ENCODE results near the gene SRRT.

Gene SRRT

DNA sequence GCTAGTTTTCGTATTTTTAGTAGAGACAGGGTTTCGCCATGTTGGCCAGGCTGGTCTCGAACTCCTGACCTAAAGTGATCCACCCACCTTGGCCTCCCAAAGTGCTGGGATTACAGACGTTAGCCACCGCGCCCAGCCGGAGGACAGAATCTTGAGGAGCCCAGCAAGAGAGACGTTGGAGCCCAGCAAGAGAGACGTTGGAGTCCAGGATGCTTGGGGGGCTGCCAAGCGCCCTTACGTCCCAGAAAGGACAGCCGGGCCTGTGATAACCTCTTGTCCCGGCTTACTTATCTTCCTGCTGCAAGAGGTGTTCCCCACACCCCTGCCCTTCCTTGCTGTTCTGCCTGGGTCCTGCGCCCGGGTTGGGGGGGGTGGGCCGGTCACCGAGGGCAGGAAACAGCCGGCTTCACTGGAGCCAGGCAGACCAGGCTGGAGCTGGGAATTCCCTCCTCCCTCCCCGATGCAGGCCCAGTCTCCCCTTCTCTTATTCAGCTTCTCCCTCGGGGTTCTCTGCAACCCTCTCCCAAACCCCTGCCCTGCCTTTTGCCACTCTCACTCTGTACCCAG lies 45.7 kb upstream of the SRRT start:
- DNase-seq (ENCODE audit: insufficient read length, low spot score) (peak; percentile 8), FAIRE-seq (no peak)
- TF ChIP-seq, protein P1, sequence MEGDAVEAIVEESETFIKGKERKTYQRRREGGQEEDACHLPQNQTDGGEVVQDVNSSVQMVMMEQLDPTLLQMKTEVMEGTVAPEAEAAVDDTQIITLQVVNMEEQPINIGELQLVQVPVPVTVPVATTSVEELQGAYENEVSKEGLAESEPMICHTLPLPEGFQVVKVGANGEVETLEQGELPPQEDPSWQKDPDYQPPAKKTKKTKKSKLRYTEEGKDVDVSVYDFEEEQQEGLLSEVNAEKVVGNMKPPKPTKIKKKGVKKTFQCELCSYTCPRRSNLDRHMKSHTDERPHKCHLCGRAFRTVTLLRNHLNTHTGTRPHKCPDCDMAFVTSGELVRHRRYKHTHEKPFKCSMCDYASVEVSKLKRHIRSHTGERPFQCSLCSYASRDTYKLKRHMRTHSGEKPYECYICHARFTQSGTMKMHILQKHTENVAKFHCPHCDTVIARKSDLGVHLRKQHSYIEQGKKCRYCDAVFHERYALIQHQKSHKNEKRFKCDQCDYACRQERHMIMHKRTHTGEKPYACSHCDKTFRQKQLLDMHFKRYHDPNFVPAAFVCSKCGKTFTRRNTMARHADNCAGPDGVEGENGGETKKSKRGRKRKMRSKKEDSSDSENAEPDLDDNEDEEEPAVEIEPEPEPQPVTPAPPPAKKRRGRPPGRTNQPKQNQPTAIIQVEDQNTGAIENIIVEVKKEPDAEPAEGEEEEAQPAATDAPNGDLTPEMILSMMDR (IDR thresholded peaks at IDR 0.05; ENCODE audit: insufficient read depth, missing control alignments), result no peak

DNA sequence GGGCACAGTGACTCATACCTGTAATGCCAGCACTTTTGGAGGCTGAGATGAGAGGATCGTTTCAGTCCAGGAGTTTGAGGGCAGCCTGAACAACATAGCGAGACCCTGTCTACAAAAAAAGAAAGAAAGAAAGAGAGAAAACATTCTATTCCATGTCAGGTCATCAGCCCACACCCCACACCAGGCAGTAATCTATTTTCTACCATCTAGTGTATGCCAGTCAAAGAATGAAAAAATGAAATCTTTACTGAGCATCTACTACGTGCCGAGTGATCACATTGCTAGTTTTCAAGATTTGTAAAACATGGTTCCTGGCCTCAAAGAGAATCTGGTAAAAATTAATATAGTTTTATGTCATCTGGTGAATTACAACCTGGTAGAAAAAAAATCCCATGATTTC lies 44.5 kb upstream of the SRRT start:
- FAIRE-seq (no peak), DNase-seq (ENCODE audit: insufficient read length, low spot score) (no peak)
- TF ChIP-seq, protein P1 (IDR thresholded peaks at IDR 0.05; ENCODE audit: insufficient read depth, missing control alignments), result no peak

DNA sequence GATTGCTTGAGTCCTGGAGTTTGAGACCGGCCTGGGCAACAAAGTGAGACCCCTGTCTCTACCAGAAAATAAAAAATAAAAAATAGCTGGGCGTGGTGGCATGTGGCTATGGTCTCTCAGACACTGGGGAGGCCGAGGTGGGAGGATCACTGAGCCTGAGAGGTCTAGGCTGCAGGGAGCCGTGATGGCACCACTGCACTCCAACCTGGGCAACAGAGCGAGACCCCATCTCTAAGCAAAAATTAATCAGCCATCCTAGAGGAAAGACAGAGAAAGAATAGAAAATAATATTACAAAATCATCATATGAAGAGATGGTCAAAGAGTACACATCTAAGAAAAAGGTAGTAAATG lies 42.6 kb upstream of the SRRT start:
- no peak for DNase-seq (ENCODE audit: insufficient read length, low spot score)
- TF ChIP-seq, protein P1 (IDR thresholded peaks at IDR 0.05; ENCODE audit: insufficient read depth, missing control alignments), result no peak
- no peak for FAIRE-seq

DNA sequence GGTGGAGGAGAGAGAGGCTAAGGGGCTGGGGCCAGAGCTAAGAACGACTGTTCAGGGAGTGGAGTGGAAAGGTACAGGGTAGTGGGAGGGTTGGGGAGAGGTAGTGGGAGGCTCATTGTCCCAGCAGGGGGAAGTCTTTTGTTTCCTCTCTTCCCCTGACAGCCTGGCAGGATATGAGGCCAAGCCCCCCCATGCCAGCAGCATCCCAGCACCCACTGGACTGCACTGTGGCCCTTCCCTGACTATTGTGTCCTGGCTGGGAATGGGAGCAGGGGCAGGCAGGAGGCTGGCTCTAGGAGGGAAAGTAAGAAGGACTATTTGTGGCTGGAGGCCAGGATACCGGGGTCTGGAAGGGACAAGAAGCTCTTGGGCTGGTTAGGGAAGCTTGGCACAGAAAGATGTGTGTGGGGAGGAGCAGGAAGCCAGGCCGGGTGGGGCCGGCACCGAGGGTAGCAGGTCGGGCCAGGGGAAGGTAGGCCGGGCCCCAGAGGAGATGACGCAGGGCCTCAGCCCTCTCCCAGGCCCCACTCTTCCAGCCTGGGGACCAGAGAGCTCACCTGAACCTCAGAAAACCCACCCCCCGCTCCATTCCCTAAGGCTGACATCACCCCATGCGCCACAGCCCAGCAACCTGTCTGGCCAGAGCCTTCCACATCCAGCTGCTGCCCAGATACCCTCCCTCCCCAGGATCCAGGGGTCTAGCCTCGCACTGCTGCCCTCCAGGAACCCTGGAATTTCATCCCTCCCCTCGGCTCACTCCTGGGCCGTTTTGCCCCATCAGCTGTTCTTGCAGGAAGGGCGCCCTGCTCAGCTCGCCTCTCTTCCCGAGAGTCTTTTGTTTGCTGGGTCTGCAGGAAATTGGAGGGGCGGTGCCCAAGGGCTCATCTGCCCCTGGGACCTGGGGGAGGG lies 38.7 kb upstream of the SRRT start:
- FAIRE-seq (no peak), DNase-seq (ENCODE audit: insufficient read length, low spot score) (peak; percentile 2)
- TF ChIP-seq, protein P1 (IDR thresholded peaks at IDR 0.05; ENCODE audit: insufficient read depth, missing control alignments), result no peak

DNA sequence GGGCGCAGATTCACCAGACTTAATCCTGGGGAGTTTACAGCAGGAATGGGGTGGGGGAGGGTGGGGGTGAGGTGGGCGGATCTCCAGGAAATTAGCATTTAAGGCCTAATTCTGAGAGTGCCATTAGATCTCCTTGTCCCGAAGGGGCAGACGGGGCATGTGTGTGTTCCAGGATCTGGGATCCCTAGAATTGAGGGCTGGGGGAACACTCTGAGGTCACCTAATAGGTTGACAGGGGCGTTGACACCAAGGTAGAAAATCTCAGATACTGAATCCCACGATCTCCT lies 38.1 kb upstream of the SRRT start:
- TF ChIP-seq, protein P1 (IDR thresholded peaks at IDR 0.05; ENCODE audit: insufficient read depth, missing control alignments), result no peak
- FAIRE-seq (no peak), DNase-seq (ENCODE audit: insufficient read length, low spot score) (no peak)

DNA sequence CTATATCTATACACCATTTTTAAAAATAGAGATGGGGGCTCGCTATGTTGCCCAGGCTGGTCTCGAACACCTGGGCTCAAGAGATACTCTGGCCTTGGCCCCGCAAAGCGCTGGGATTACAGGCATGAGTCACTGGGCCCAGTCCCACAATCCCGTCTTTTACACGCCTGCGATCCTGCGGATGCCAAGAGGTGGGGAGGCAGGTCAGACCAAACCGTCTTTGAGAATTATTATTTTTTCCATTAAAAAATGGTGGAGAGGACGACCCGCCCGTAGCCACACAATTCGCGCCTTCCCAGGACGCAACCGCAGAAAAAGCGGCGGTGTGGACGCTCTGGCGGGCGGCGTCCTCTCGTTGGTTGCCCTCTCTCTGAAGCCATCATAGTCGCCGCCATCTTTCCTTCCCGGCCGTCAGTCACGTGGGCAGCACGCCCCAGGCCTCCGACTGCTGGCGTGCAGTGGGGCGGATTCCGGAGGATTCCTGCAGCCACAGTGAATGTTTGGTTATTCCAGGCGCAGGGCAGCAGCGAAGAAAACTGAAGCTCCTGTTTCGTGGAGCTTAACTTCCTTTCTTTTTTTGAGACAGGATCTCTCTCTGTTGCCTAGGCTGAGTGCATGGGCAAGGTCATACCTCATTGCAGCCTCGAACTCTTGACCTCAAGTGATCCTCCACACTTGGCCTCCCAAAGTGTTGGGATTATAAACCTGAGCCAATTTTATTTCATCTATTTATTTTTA lies 37.6 kb upstream of the SRRT start:
- no peak for DNase-seq (ENCODE audit: insufficient read length, low spot score)
- TF ChIP-seq, protein P1 (IDR thresholded peaks at IDR 0.05; ENCODE audit: insufficient read depth, missing control alignments), result no peak
- no peak for FAIRE-seq

Measured in D721Med (cell line).